LNCAP (cell line): ENCODE data around the gene TMEM253.

Experiments used
- CTCF ChIP-seq: fragments of 450-650 bp; IDR thresholded peaks from 2 replicates; pipeline ENCODE4 v1.5.1; 2017; ENCODE audit warnings: mild to moderate bottlenecking

Gene TMEM253

GRCh38 chr14:21098892-21099595 is 1.8 kb upstream of the TMEM253 start:
- no peak for TF ChIP-seq CTCF

GRCh38 chr14:21099596-21099985 is 1.3 kb upstream of the TMEM253 start:
- no peak for TF ChIP-seq CTCF

- no peak for TF ChIP-seq CTCF
Observed at GRCh38 chr14:21101802-21102413, 1.0 kb downstream of the TMEM253 start.

GRCh38 chr14:21102521-21103410 is 1.9 kb downstream of the TMEM253 start:
- TF ChIP-seq CTCF = no peak

- peak; percentile 67 for TF ChIP-seq CTCF
Observed at GRCh38 chr14:21103411-21103709, 2.5 kb downstream of the TMEM253 start.

- TF ChIP-seq CTCF = no peak
Observed at GRCh38 chr14:21103710-21104447, 3.0 kb downstream of the TMEM253 start.

- peak; percentile 90 for TF ChIP-seq CTCF
Observed at GRCh38 chr14:21104448-21105060, 3.7 kb downstream of the TMEM253 start.
